Stimulated activated CD4-positive, alpha-beta T cell treated with anti-CD3 and anti-CD28 coated beads, Interleukin-12 subunit alpha, Interleukin-12 subunit beta, amount 100 ng/mL, for 4 hours (primary cell): Measurements from ENCODE around the gene CBS.
A peak's percentile ranks its signal among the peaks of the same experiment; 100 is the strongest.
"Not testable (repeated sequence)": the region's sequence is repeated elsewhere in the genome, so short reads cannot be mapped to it uniquely, and the experiment has no call there.

Experiments used
- DNase-seq: peaks from one replicate; pipeline ENCODE4 v3.0.0-alpha.2; 2020

CBS gene

DNA sequence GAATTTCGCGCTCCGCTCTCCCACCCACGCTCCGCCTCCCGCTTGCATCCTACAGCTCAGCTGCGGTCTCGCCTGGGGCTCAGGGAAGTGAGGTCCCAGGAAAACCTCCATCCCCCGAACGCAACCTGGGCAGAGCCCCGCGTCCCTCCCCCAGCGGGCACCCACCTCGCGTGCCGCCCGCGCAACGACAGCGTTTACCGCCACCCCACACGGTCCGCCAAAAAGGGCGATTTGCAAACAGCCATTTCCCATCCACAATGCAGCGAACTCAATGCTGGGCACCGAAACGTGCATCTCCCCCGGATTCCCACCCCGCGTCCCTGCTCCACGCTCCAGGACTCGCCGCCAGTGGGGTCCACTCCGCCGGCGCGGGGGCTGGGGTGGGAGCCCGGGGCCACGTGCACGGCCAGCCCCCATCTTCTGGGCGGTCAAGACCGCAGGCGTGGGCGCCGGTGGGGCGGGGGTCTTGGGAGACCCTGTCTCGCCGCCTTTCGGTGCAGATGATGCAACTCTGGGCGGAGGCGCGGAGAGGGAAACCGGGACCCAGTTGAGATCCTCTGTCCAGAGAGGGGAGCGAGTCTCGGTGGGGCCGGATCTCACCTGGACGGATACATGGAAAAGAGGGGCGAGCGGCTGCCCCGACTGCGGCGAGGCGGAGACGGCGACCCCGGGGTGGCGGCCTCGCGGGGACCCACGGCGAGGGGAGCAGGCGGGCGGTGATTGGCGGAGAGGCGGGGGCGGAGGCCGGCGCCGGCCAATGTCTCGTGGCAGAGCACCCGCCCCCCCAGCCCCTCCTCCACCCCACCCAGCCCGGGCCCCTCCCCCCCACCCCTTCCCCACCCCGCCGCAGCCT lies at the start of gene CBS:
Gene CBS (minus strand): TSS at position 666 of the 853 bp plus-strand sequence. CDS start 3,642 bp downstream, outside the sequence.
- DNase-seq: not testable (repeated sequence)

- DNase-seq: not testable (repeated sequence)
Observed at GRCh38 chr21:43115956-43116355, 40.3 kb upstream of the CBS start.

DNA sequence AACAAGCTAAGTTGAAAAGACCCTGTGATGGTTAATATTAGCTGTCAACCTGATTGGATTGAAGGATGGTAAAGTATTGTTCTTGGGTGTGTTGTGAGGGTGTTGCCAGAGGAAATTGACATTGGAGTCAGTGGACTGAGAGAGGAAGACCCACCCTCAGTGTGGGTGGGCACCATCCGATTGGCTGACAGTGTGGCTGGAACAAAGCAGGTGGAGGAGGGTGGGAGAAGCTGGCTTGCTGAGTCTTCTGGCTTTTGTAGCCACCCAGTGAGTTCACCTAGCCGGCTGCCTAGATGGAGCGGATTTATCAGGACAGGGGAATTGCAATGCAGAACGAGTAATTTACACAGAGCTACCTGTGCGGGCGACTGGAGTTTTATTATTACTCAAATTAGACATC lies 38.8 kb upstream of the CBS start:
- not testable (repeated sequence) for DNase-seq

GRCh38 chr21:43109006-43109405 lies 33.4 kb upstream of the CBS start:
- DNase-seq: not testable (repeated sequence)

DNA sequence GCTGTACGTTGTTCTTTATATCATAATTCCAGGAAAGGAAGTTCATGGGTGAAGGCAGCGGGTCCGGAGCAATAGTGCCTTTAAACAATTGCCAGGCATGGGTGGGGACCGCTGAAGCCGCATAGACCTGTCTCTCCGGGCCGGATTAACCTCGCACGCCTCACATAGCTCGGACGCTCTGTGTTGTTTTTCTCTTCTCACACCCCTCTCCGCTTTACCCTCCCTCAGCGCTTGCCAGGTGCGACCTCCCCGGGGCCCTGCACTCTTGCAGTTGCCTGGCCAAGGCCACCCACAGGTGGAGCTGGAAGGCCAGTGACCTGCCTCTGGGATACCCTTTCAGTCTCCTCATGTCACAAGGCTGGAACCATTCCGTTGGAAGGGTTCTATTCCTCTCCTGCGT lies 32.5 kb upstream of the CBS start:
- DNase-seq: not testable (repeated sequence)

DNA sequence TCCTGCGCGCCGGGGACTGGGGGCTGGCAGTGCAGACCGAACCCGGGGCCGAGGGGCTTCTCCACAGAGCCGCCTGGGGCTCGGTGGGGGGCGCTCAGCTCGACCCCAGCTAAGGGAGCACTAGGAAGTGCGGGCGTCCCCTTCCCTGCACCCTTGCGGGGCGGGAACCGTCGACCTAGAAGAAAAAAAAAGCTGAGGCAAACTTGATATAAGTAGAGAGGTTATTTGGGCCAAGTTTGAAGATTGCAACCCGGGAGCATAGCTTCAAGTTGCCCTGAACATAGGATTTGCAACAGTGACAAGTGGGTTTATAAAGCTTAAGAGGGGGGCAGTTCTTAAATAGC lies 32.1 kb upstream of the CBS start:
- DNase-seq: not testable (repeated sequence)

- peak; percentile 70 for DNase-seq
Observed at GRCh38 chr21:43106965-43107793, 31.5 kb upstream of the CBS start, which contains the start of gene U2AF1. U2AF1 (minus strand) TSS chr21:43107570; CDS start chr21:43107494, 76 bp downstream.

DNA sequence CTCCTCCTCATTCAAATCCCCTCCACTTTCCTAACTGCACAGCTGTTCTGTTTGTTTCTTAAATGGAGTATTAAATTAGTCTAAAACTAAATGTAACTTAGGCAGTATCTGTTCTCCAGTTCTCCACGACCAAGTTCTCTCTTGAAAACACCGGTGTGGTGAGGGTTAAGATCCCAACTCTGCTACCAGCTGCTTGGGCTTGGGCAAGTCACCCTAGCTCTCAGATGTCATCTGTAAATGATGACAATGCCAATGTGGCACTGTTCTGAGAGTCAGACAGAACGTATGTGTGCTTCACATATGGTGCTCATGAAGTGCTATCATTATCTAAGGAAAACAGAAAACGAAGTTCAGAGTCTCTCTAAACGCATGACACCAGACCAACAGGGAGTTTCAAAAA lies 29.0 kb upstream of the CBS start:
- not testable (repeated sequence) for DNase-seq

DNA sequence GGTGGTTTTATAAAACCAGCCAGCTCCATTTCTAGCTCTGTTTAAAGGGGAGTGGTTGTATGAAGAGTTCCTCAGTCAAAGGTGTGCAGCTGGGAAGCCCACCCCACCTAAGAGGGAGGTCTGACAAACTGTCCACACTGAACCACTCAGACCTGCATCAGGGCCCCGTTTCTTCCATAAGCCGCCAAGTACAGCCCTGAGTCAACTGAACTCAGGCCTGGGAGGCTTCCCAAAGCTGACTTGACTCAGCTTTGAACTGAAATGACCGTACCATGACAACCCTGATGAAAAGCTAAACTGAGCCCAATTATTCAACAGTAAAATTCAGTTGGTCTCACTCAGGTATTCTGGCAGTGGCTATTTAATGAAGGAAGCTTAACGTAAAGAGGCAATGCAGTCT lies 26.6 kb upstream of the CBS start:
- not testable (repeated sequence) for DNase-seq

GRCh38 chr21:43101676-43102075 lies 26.0 kb upstream of the CBS start:
- not testable (repeated sequence) for DNase-seq

- not testable (repeated sequence) for DNase-seq
Observed at GRCh38 chr21:43101000-43101399, 25.4 kb upstream of the CBS start.

DNA sequence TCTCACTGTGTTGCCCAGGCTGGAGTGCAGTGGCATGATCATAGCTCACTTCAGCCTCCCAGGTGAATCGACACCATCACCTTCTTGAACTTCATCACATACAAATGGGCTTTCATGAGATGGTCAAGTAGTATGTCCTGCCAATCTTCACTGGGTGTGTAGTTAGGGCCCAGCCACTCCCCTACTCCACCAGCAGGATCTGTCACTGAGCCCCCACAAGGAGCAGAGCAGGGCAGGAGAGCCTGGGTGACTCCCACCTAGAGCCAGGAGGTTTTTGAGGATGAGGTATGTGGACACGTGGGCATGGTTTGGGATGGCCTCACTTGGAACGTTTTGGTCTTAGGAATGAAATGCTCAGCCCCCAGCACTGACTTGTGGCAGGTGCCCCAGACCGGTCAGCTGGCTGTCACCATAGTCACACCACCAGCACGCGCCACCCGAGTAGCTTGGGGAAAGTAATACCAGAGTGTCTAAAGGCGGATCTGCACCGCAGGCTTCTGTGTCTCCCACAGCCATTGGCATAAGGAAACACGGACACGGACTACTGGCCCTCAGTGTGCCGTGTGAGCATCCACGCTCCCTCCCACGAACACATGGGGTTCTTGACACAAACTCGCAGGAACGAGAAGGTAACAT lies 16.5 kb upstream of the CBS start:
- DNase-seq: not testable (repeated sequence)

DNA sequence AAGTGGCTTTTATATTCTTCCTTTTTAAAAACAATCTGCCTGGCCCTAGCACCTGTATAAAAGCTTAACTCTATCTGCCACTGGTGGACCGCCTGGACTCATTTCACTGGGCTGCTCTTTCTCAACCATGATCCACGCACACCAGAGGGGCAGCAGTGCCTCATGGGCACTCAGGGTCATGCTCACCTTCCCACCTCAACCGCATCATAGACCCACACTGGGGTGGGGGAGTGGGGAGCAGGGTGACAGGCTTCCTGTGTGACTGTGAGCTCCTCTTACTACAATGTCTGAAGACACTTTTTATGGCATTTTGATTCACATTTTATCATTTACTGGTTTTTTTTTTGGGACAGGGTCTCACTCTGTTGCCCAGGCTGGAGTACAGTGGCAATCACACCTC lies 15.3 kb upstream of the CBS start:
- not testable (repeated sequence) for DNase-seq

DNA sequence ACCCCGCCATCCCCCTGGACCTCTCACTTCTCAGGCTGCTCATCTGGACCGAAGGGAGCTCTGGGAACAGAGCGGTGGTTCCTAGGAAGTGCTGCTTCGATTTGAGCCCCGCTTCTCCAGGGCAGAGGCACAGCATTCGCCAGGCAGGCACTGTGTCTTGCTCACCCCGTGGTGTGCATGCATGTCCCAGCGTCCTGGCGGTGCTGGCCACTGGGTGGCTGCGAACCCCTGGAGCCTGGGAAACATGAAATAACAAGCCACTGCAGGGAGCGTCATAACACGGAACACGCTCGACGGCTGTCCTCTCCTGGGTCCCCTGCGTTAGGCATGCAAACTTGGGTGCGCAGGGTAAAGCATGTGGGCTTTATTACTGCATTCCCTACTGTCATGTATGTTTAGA lies 13.8 kb upstream of the CBS start:
- not testable (repeated sequence) for DNase-seq

DNA sequence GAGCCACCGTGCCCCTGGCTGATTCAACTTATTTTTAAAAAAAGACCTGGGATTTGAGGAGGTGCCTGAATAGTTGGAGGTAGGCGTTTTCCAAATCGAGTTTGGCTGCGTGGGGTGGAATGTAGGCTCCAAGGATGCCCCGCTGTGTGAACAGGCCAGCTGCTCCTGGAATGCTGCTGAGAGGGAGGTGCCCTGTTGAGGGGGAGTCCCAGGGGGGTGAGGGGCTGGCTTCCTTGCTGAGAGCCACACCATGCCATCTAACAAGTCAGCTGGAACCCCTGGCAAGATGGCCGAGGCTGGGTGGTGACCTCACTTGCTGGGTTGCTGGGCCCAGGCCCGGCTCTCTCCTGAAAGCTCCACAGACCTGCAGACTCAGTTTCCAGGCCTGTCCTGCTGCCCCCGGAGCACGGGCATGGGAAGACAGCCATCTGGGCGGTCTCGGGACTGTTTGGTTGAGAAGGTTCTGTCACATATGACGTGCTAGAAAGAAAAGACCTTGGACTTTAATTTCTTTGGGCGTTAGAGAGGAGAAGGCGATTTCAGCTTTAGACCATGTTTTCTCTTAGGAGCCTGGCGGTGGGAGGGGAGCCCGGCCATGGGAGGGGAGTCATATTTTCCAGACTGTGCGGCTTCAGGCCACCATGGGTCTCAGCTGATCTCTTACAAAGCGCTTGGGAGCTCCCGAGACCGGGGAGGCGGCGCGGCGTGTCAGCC lies 7.1 kb upstream of the CBS start:
- not testable (repeated sequence) for DNase-seq

DNA sequence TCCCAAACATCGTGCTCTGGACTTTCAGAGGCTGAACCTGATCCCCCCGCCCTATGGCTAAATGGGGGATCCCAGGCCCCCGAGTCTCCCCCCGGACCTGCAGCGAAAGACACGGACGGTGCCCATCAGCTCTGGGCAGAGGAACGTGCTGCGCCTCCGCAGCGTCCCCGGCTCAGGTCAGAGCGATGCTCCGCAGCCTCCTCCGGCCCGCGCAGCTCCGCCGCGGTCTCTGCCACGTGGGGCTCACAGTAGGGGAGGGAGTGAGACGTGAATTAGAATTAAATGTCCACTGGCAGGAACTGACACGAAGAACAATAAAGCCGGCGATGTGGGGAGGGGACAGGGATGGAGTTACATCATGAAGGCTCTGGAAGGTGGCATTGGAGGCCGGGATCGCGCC lies 1.0 kb upstream of the CBS start:
- not testable (repeated sequence) for DNase-seq

DNA sequence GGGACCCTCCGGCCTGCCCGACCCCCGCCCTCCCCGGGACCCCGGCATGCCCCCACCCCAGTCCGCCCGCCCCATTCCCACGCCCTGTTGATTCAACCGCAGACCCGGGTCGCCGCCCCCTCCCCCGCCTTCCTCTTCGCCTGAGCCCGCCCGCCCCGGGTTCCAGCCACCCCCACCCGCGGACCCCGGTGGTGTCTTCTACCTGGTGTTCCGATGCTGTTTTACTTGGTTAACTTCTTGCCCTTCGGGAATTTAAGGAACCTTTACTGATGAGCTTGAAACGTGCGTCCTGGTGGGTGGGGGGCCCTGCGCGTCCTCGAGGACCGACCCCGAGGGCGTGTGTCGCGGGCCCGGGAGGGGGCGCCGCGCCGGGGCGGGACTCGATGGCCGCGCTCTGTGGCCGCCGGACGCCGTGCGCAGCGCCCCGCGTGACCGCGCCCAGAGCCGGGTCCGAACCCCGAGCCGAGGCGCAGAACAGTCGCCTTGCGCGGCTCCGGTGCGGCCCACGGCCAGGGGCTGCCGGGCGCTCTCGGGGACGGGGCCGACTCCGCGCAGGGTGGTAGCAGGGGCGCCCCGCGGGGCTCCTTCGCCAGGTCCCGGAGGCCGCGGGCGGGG lies 495 bp upstream of the CBS start:
- not testable (repeated sequence) for DNase-seq

DNA sequence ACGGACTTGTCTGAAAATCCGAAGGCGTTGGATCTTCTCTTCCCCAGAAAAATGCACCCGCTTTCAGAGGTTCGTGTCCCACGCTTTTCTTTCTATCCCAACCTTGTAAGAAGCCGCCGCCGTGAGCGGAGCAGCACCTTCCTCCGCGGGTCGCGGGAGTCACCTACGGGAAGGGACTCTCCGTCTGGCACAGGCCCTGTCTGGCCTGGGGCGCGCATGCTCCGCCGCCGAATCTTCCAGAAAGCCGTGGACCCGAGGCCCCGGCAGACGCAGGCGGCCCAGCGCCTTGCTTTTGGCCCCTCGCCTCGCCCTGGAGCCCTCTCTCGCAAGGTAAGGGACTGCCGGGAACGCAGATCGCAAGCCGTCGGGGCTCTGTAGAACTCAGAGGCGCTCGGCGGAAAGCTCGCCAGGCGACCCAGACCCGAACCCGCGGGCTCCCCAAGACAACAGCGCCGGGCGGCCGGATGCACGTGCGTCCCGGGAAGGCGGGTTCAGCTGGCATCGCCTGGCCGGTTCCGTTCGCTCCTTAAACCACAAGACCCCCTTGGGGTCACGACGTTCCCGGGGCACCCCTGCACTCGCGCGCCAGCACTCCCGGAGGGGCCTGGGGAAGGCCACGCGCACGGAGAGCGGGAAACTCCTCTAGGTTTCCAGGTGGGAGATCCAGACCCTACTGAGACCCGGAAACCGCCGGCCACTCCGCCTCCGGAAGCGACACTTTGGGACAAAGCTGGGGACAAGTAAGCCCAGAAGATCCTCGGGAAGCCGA lies 1.1 kb downstream of the CBS start:
- not testable (repeated sequence) for DNase-seq

GRCh38 chr21:43072742-43073141 lies 2.9 kb downstream of the CBS start:
- not testable (repeated sequence) for DNase-seq

- DNase-seq: not testable (repeated sequence)
Observed at GRCh38 chr21:43069682-43070081, 6.0 kb downstream of the CBS start.

DNA sequence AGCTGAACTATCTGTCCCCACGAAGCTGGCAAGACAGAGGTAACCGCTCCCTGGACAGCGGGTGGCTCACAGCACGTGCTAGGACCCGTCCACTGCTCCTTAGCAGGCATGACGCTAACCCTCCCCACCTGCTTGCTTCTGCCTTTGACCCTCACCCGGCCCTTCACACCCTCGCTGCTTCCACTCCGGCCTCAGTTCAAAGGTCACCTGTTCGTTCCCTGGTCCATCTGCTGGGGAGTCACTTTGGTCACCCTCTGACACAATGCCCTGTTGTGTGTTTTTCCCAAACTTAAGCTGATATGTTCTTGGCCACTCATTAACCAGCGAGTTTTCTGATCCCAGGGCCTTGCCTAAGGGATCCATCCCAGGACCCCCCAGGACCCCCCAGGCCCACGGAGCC lies 7.6 kb downstream of the CBS start:
- DNase-seq: not testable (repeated sequence)
